HG03575 (cell line): Measurements from ENCODE around the gene USP2.

Source experiments
- ATAC-seq: cut with Tn5 transposase; IDR thresholded peaks from one replicate; pipeline ENCODE4 v1.9.1; 2021; ENCODE audit not compliant: unreplicated experiment, insufficient number of reproducible peaks, low FRiP score; ENCODE audit errors: extremely low read depth

The USP2 gene

GRCh38 chr11:119316729-119317591, 64.5 kb downstream of the USP2 start, which contains the start of gene MCAM:
Gene MCAM (minus strand): TSS chr11:119317130. CDS start chr11:119317101, 29 bp downstream.
- ATAC-seq = no peak

- ATAC-seq = no peak
Observed at GRCh38 chr11:119316016-119316728, 65.3 kb downstream of the USP2 start.

- no peak for ATAC-seq
Observed at GRCh38 chr11:119315131-119316015, 66.1 kb downstream of the USP2 start.

GRCh38 chr11:119314726-119315125, 66.8 kb downstream of the USP2 start:
- ATAC-seq = no peak

GRCh38 chr11:119310682-119311052, 70.8 kb downstream of the USP2 start:
- no peak for ATAC-seq

- no peak for ATAC-seq
Observed at GRCh38 chr11:119309953-119310681, 71.4 kb downstream of the USP2 start.

GRCh38 chr11:119309411-119309810, 72.1 kb downstream of the USP2 start:
- ATAC-seq = no peak

- ATAC-seq = no peak
Observed at GRCh38 chr11:119307974-119308373, 73.5 kb downstream of the USP2 start.

- ATAC-seq = no peak
Observed at GRCh38 chr11:119307219-119307618, 74.3 kb downstream of the USP2 start.

- no peak for ATAC-seq
Observed at GRCh38 chr11:119306373-119306890, 75.1 kb downstream of the USP2 start.

GRCh38 chr11:119305556-119306372, 75.7 kb downstream of the USP2 start:
- no peak for ATAC-seq
